ENCODE results near the gene SPATA9. TPM values are rescaled to one million over a fixed set of nuclear protein-coding genes. Genes with fewer than 3 reads are reported as not detected.

SPATA9 gene
- total and polyA plus RNA-seq, 2 of the 8 experiments (the other 6 are each of a cell fraction or from before 2014, with no cell fraction given), result not detected

GRCh38 chr5:95721582-95722295, 38.9 kb upstream of the SPATA9 start:
- Histone ChIP-seq H2BK15ac (ENCODE audit: low read length) (no peak overlapping the region), H2AK5ac (ENCODE audit: low read depth, low read length) (no peak overlapping the region), H2BK12ac (ENCODE audit: low read depth, low read length) (no peak overlapping the region), H4K8ac (ENCODE audit: extremely low read depth, insufficient read depth, low read length) (no peak overlapping the region), H3K79me1 (ENCODE audit: low read depth, low read length) (no peaks in the 10 kb centered on the region), H3K9ac (replicated peaks in 1 of 4; ENCODE audit: extremely low read depth in 1 of 4, low read depth in 3 of 4, low read length in 3 of 4) (no peak overlapping the region; a peak in 1 of 7 replicates), H3K23ac (ENCODE audit: insufficient read length) (no peak overlapping the region), H2BK20ac (ENCODE audit: low read length) (no peak overlapping the region), H3K56ac (replicated peaks; ENCODE audit: insufficient read length, low read depth, low read length) (no peak overlapping the region), H3K27me3 (replicated peaks in 1 of 4; ENCODE audit: control insufficient read depth in 3 of 4, extremely low read depth in 1 of 4, insufficient read depth in 3 of 4, low read length in 3 of 4) (no peaks in the 10 kb centered on the region), H3K79me2 (ENCODE audit: control insufficient read depth in 1 of 2, insufficient read depth in 2 of 2, low read length in 2 of 2) (no peaks in the 10 kb centered on the region), H3K4me1 (replicated peaks in 1 of 4; ENCODE audit: control insufficient read depth in 3 of 4, insufficient read depth in 4 of 4, low read length in 3 of 4) (peaks cover 0 to 4% (median 3%) of the 10 kb centered on the region in 4 experiments; a peak in 3 of 7 replicates), H4K20me1 (replicated peaks in 1 of 2; ENCODE audit: control insufficient read depth in 1 of 2, insufficient read depth in 2 of 2, low read length in 2 of 2) (no peaks in the 10 kb centered on the region), H3K18ac (ENCODE audit: extremely low read depth, low read length) (no peak overlapping the region), H2BK5ac (ENCODE audit: low read depth, low read length) (no peak overlapping the region), H3K14ac (ENCODE audit: insufficient read length) (no peak overlapping the region), H3K36me3 (ENCODE audit: control insufficient read depth in 2 of 4, insufficient read depth in 4 of 4, low read length in 3 of 4) (no peaks in the 10 kb centered on the region), H3K4me3 (ENCODE audit: extremely low read depth in 1 of 4, insufficient read depth in 2 of 4, low read depth in 3 of 4, low read length in 4 of 4) (no peak overlapping the region), H2BK120ac (replicated peaks; ENCODE audit: low read depth, low read length) (no peak overlapping the region), H3K27ac (ENCODE audit: low read depth, low read length) (no peak overlapping the region), H3K23me2 (ENCODE audit: low read depth, low read length) (no peaks in the 10 kb centered on the region), H4K91ac (replicated peaks; ENCODE audit: insufficient read length, low read length) (no peak overlapping the region), H3K4me2 (ENCODE audit: insufficient read depth in 1 of 2, low read depth in 2 of 2, low read length in 2 of 2) (no peak overlapping the region), H3K9me3 (ENCODE audit: insufficient read depth in 2 of 2, low read depth in 1 of 2, low read length in 1 of 2) (no peaks in the 10 kb centered on the region), H4K5ac (ENCODE audit: insufficient read length, low read depth, low read length) (no peak overlapping the region), H3K4ac (replicated peaks; ENCODE audit: insufficient read length, low read depth, low read length) (no peak overlapping the region), H2AFZ (ENCODE audit: low read length) (no peak overlapping the region)
- DNase-seq (ENCODE audit: low read depth in 1 of 2, low spot score in 2 of 2), result no peak
- ChIA-PET POLR2A (ENCODE audit: partially characterized antibody) (interaction anchor here (1.0 to 1.2 kb wide), 2 partner anchors 9 kb away, joined by 3 read pairs; partner anchors contain the start of gene RHOBTB3), CTCF (ENCODE audit: partially characterized antibody) (interaction anchor here (1.3 kb wide), 1 partner anchor 78 kb away, joined by 3 read pairs; no protein-coding TSS in a partner anchor)
- WGBS, 2 experiments (ENCODE audit: extremely low coverage in 1 of 2, insufficient coverage in 1 of 2, insufficient read length in 1 of 2, insufficient replicate concordance in 2 of 2, low coverage in 1 of 2, low lambda C conversion rate in 2 of 2, missing lambda C conversion rate in 1 of 2), result 93% methylated on average over 1 of the region's 1 CpG; no CpG with 5 or more reads in 1 of the 2 experiments
- FAIRE-seq, result no peak
- TF ChIP-seq SUZ12 (IDR thresholded peaks at IDR 0.05; ENCODE audit: low read length) (no peak), SP2 (IDR thresholded peaks at IDR 0.05; ENCODE audit: low read length) (no peak), PHF8 (conservative IDR thresholded peaks at IDR 0.05; ENCODE audit: low read depth, low read length) (no peak), ATF2 (IDR thresholded peaks at IDR 0.05; ENCODE audit: low read length) (no peak), NANOG (IDR thresholded peaks at IDR 0.05; ENCODE audit: insufficient read depth, low read depth, low read length, poor library complexity, severe bottlenecking) (no peak), FOSL1 (IDR thresholded peaks at IDR 0.05; ENCODE audit: insufficient read depth, low read depth, low read length) (no peak), CBX8 (IDR thresholded peaks at IDR 0.05; ENCODE audit: borderline replicate concordance, low read depth, low read length) (no peak), ASH2L (IDR thresholded peaks at IDR 0.05; ENCODE audit: low read length) (no peak), TCF12 (IDR thresholded peaks at IDR 0.05; ENCODE audit: low read depth, low read length) (no peak)
